HG02973 (cell line): ENCODE measurements around the gene PTHLH.

Source experiments
- ATAC-seq: cut with Tn5 transposase; IDR thresholded peaks from one replicate; pipeline ENCODE4 v1.9.1; 2021; ENCODE audit warnings: moderate library complexity; ENCODE audit not compliant: unreplicated experiment

The PTHLH gene

DNA sequence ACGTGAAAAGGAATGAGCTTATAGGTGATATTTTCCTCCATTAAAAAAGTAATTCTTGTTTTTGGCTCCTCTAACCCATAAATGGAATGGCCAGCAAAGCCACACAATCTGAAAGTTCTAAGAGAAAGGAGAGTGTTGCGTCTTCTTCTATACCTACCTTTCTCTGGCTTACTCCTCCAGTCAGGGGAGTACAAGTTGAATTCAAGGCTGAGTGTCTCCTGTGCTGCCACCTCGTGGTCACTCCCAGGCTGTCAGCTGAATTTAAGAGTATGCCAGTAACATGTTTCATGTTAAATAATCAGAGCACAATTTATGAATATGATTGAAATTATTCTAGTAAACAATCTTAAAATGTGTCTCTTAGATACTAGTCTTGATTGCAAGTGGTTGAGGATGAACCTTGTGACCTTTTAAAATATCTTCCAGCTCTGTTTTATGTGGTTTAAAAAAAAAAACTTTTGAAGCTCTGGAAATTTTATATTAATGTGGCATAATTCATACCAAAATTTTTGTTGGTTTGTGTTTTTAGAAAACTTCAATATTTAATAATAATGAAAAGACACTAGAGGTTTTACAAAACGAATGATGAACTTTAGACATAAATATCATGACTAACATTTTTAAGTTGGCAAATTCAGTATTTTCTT is 31.7 kb downstream of the PTHLH start:
- ATAC-seq = peak; percentile 87

DNA sequence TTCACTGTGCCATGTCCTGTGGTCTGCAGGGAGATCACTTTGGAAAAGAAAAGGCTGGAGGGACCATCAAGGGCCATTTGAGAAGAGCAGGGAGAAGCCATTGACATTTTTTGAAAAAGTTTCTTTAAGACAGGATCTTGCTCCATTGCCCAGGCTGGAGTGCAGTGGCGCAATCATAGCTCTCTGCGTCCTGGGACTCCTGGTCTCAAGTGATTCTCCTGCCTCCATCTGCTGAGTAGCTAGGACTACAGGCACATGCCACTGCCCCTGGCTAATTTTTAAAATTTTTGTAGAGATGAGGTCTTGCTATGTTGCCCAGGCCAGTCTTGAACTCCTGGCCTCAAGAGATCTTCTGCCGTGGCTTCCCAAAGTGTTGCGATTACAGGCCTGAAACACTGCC is 32.3 kb downstream of the PTHLH start:
- ATAC-seq = no peak

DNA sequence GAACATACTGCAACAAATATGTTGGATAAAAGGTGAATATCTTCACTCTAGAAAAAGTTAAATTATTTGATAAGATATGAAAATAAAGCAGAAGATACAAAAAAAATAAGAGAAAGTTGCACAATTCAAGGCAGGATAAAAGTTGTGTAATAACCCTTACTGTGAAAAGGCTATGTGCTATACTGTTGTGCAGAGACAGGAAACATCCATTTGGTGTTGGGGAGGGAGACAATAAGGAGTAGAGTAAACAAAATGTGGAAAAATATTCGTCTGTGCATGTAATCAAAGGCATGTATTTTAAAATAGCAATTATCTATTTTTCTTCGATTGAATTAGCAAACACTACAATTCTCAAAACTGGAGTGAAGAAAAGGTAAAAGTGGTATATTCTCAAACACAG is 34.8 kb downstream of the PTHLH start:
- ATAC-seq = no peak

DNA sequence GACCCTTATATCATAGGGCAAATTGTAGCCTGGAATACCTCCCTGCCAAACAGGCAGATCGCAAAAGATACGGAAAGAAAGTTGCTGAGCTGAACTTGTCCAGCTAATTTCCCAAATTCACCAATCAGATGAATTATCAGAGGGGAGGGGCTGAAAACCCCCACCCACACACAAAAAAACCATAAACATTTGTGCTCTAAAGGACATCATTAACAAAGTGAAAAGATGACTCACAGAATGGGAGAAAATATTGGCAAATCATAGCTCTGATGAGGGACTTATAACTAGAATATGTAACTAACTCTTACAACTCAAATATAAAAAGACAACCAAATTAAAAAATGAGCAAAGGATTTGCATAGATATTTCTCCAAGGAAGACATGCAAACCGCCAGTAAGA is 36.3 kb downstream of the PTHLH start:
- no peak for ATAC-seq

DNA sequence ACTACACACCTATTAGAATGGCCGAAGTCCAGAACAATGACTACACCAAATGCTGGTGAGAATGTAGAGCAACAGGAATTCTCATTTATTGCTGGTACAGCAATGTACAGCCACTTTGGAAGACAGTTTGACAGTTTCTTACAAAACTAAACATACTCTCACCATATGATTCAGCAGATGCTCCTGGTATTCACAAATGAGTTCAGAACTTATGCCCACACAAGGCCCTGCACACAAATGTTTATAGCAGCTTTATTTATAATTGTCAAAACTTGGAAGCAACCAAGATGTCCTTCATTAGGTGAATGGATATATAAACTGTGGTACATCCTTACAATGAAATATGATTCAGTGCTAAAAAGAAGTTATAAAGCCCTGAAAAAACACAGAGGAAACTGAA is 38.3 kb downstream of the PTHLH start:
- ATAC-seq = no peak

DNA sequence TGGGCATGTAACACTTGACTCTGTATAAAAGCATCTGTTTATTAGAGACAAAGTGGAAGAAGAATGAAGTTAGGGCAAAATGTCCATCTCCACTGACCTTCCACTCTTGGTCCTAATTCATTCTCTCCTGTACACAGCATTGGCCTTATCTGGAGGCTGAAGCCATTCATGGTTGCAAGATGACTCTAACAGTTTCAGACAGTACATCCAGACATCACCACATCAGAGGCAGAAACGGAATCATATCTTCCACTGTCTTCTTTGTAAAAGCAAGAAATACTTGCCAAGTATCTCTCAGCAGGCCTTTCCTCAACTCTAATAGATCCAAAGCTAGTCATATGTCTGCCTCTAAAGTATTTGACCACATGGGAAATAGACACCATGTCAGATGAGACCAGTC is 41.1 kb downstream of the PTHLH start:
- no peak for ATAC-seq

DNA sequence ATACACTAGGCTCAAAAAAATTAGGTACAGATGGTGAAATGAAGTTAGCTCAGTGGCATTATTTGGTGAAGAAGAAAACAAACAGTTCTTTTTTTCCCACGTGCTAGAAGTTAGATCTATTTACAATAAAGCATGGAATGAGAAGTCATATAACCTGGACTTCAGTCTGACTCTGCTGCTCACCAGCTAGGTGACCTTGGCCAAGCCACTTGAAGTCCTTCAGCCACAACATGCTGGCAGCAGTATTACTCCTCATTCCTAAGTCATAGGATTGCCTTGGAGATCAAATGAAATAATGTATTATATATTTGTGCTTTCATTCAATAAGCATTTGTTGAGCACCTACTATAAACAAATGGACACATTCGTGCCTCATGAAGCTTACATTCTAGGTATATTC is 45.2 kb downstream of the PTHLH start:
- ATAC-seq = no peak

DNA sequence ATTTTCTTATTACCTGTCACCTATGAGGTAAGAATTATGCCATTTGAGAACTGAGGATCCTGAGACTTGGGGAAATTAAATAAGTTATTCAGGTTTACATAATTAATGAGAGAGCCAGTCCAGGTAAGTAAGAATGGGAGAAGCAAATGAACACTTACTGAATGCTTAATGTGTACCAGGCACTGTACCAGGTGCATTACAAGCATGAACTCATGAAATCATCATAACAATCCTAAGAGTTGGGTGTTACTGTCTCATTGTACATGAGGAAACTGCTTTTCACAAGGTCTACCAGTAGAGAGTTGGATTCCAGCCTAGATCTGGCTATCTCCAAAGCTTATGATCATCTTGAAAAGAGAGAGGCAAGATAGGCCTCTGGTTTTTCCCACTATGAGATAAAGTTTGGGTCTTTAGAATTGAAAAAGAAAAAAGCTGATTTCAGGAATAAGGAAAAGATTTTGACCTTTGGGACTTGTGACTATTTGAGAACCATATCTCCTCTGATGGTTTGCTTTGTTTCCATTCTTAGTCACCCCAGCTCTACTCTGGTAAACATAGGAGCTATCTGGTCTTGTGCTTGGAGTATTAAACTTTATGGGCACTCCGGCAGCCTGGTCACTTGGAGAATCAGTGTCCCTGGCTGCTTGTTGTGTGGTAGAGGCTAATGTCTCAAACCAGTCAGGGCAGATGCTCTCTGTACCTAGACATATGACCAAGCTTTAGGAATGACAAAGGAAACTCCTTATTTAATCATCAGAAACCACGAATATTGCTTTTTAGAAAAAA is 48.0 kb downstream of the PTHLH start:
- no peak for ATAC-seq

DNA sequence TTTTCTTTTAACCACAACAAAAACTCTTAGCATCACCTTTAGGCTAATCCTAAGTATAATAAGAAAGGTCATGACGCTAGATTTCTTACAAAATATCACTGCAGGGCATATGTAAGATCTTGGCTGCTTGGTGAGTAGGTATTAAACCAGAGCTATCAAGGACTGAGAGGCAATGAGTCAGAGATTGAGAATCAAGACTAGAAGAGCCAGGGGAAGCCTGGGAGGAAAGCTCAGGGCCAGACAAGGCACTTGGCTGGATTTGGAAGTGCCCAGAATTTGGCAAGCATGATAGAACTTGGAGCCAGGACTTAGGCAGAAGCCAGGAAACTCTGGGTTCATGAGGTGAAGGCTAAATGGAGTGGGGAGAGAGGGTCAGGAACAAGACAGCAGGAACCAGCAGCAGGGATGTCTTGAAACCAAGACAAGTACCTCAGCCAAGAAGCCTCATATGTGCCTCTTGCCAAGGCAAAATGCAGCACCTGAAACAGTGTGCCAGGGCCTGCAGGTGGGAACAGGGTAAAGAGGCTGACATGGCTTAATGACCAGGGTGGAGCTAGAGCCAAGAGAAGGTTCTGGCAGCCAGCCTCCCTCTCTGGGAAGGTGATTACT is 49.9 kb downstream of the PTHLH start:
- ATAC-seq = no peak

DNA sequence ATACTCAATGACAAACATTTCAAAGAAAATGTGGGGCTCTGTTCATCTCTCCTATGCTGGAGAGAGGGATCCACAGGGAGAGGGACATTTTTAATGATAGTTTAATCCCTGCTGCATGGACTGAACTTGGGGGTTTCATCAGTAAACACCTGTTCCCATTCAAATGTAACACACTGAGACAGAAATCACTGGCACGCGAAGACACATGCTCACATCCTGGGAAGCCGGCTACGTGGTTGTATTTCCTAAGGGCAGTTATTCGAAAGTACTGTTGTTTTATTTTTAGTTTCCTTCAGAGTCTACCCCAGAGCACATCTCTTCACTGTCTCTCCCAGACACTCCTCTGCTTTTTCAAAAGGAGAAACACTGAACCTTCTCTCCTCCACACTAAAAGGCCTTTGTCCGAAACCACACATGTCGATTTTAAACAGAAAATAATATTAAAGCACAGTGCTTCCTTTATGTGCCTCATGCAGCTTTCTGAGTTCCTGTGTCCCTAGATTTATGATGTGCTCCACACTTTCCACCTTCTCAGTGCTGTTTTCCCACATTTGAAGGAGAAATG is 52.8 kb downstream of the PTHLH start:
- ATAC-seq = no peak

DNA sequence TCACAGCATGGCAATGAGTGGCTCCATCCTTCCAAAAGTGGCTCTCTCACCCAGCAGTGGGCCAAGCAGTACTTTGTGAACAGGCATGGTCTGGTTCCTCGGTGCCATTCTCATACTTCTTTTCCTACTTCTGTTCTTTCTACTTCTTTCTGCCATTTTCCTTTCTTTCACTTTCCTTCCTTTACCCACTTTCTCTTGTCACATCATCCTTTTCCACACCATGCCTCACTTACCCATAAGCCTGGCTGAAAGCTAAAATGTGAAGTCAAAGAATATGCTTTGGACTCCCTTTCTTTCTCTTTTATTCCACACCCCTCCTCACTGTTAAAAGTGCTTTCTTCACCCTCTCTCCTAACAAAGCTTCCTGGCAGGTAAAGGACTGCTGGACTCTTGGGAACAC is 57.0 kb downstream of the PTHLH start:
- ATAC-seq = no peak

DNA sequence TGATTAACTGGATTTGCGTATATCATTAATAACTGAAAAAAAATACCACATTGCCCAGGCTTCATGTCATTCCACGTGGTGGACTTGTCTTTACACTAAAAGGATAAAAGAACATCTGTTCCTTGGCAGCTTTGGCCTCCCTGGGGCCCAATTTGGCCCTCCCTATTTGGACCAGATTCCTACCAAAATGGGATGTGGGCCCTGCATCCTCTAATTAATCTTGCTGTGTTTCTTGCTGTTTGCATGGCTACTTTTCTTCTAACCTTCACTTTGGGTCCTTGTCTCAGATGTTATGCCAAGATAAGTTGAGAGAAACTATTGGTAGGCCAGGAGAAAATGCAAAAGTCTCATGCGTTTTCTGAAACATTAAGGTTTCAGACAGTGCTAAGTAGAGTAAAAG is 57.5 kb downstream of the PTHLH start:
- no peak for ATAC-seq

DNA sequence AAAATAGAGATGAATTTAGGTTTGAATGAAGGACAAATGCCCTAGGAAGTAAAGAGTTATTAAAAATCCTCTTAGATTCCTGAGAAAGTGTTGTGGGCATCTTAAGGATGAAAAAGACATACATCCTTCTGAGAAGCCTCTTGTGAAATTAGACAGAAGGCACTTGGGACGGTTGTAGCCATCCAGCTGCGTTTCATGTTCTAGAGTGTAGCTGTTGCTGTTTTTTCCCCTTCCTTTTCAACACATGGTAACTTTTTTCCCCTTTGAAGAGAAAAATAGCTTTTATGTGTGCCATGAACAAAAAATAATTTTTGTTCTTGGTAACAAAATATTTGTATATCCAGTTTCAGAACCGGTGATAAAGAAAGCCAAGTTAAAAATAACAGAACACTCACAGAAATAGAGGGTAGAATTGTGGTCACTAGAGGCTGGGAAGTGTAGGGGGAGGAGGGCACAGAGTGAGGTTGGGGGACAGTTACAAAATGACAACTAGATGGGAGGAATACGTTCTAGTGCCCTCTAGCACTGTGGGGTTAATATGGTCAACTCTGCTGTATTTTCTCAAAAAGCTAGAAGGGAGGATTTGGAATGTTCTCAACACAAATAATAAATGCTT is 58.4 kb downstream of the PTHLH start:
- ATAC-seq = no peak

DNA sequence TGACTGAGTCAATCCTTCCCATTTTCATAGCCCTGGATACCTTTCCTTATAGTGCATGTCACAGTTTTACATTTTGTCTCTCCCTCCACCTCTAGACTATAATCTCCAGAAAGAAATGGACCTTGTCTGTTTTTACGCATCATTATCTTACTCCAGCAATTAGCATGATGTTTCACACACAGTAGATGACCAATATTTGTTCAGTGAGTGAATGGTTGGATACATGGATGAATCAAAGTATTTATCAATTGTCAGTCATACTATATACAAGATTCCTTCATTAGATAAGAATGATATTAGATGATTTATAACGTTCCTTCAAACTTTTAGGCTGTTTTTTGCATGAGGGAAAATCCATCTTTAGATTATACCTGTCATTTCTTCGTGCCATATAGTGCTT is 61.1 kb downstream of the PTHLH start:
- no peak for ATAC-seq
